IMR-90 (cell line): ENCODE measurements around the gene BAIAP2. TPM values are rescaled to one million over a fixed set of nuclear protein-coding genes. Genes with fewer than 3 reads are reported as not detected.

ENCODE experiments used
- ATAC-seq: fragments of 200-7000 bp; cut with Tn5 transposase; 2 replicates; pipeline ENCODE4 v1.9.1; 2020; ENCODE audit warnings: low read depth, mild to moderate bottlenecking, moderate library complexity
- BruUV-seq: library from RNA; stranded (reverse); fragments of 400-500 nt; replicated peaks from 2 replicates; lab custom pipeline; 2021; lab: Mats Ljungman, UMichigan
- CTCF ChIA-PET: fragments of 300-600 bp; formaldehyde crosslinking; extraction: SDS; loops from one replicate; lab custom pipeline; 2021; ENCODE audit warnings: antibody characterized with exemption; lab: Yijun Ruan, JAX
- POLR2A ChIA-PET: fragments of 300-600 bp; sonication (Branson Sonifier 250); formaldehyde crosslinking; loops from one replicate; lab custom pipeline; 2022; ENCODE audit warnings: antibody characterized with exemption; ENCODE audit not compliant: unreplicated experiment; lab: Charles Lee
- DNase-seq: peaks from one replicate; pipeline ENCODE4 v3.0.0; 2013
- H2AFZ ChIP-seq: replicated peaks from 2 replicates; pipeline ENCODE3; 2013; ENCODE audit warnings: low read length, mild to moderate bottlenecking; ENCODE audit not compliant: poor library complexity
- H2AK5ac ChIP-seq: 2 replicates; pipeline ENCODE4 v1.6.1; 2013; ENCODE audit warnings: low read depth, low read length, inconsistent platforms
- H2AK9ac ChIP-seq: replicated peaks from 2 replicates; pipeline ENCODE3; 2013; ENCODE audit warnings: mild to moderate bottlenecking, low read depth, low read length, moderate library complexity; ENCODE audit not compliant: poor library complexity
- H2BK120ac ChIP-seq: 2 replicates; pipeline ENCODE4 v1.6.1; 2013; ENCODE audit warnings: low read depth, low read length, inconsistent platforms
- H2BK15ac ChIP-seq: 3 replicates; pipeline ENCODE4 v1.6.1; 2013; ENCODE audit warnings: low read depth, low read length, inconsistent platforms
- H2BK20ac ChIP-seq: 2 replicates; pipeline ENCODE4 v1.6.1; 2013; ENCODE audit warnings: low read depth, mild to moderate bottlenecking, inconsistent platforms, low read length, moderate library complexity
- H2BK5ac ChIP-seq: 2 replicates; pipeline ENCODE4 v1.6.1; 2013; ENCODE audit warnings: mild to moderate bottlenecking, low read depth, low read length, inconsistent platforms; ENCODE audit not compliant: poor library complexity, severe bottlenecking
- H3K14ac ChIP-seq: replicated peaks from 2 replicates; pipeline ENCODE4 v1.6.1; 2013; ENCODE audit warnings: low read depth, low read length, inconsistent platforms
- H3K18ac ChIP-seq: 2 replicates; pipeline ENCODE4 v1.6.1; 2013; ENCODE audit warnings: low read depth, low read length, control low read depth
- H3K23ac ChIP-seq: 2 replicates; pipeline ENCODE4 v1.6.1; 2013; ENCODE audit warnings: low read depth, low read length, inconsistent platforms
- H3K27ac ChIP-seq: 2 replicates; pipeline ENCODE4 v1.5.1; 2013; ENCODE audit warnings: mild to moderate bottlenecking, control low read depth, low read length; ENCODE audit not compliant: insufficient read depth
- H3K27me3 ChIP-seq: 2 replicates; pipeline ENCODE4 v1.6.1; 2013; ENCODE audit warnings: low read length; ENCODE audit not compliant: control insufficient read depth, insufficient read depth
- H3K36me3 ChIP-seq: 2 replicates; pipeline ENCODE4 v1.6.1; 2013; ENCODE audit warnings: low read length, mixed read lengths; ENCODE audit not compliant: control insufficient read depth, insufficient read depth
- H3K4ac ChIP-seq: 2 replicates; pipeline ENCODE4 v1.6.1; 2013; ENCODE audit warnings: low read depth, low read length, inconsistent platforms
- H3K4me1 ChIP-seq: 2 replicates; pipeline ENCODE4 v1.6.1; 2013; ENCODE audit warnings: low read length, mixed read lengths; ENCODE audit not compliant: control insufficient read depth, insufficient read depth
- H3K4me2 ChIP-seq: 2 replicates; pipeline ENCODE4 v1.6.1; 2013; ENCODE audit warnings: low read depth, mild to moderate bottlenecking, control low read depth, low read length, moderate library complexity
- H3K4me3 ChIP-seq: 2 replicates; pipeline ENCODE4 v1.5.1; 2013; ENCODE audit warnings: low read depth, mild to moderate bottlenecking, control low read depth, low read length, moderate library complexity; ENCODE audit not compliant: insufficient read depth
- H3K56ac ChIP-seq: 2 replicates; pipeline ENCODE4 v1.6.1; 2013; ENCODE audit warnings: low read length, inconsistent platforms; ENCODE audit not compliant: insufficient read depth; ENCODE audit errors: extremely low read depth
- H3K79me1 ChIP-seq, 2 experiments: 2 replicates each; pipeline ENCODE4 v1.6.1; 2013; ENCODE audit warnings: low read length in 2 of 2, inconsistent platforms in 1 of 2, low read depth in 1 of 2
- H3K9ac ChIP-seq: 2 replicates; pipeline ENCODE4 v1.6.1; 2013; ENCODE audit warnings: low read depth, low read length, control low read depth
- H3K9me1 ChIP-seq: 2 replicates; pipeline ENCODE4 v1.6.1; 2013; ENCODE audit warnings: low read length, inconsistent platforms; ENCODE audit not compliant: insufficient read depth
- H3K9me3 ChIP-seq: 2 replicates; pipeline ENCODE4 v1.6.1; 2013; ENCODE audit warnings: low read length; ENCODE audit not compliant: control insufficient read depth, insufficient read depth
- H4K20me1 ChIP-seq: 2 replicates; pipeline ENCODE4 v1.6.1; 2013; ENCODE audit warnings: low read length, inconsistent platforms; ENCODE audit not compliant: insufficient read depth
- H4K5ac ChIP-seq: 2 replicates; pipeline ENCODE4 v1.6.1; 2013; ENCODE audit warnings: mild to moderate bottlenecking, low read depth, low read length, control low read depth
- H4K8ac ChIP-seq, 2 experiments: 2 replicates each; pipeline ENCODE4 v1.6.1; 2013; ENCODE audit warnings: low read depth in 2 of 2, low read length in 2 of 2, control low read depth in 1 of 2, inconsistent platforms in 1 of 2
- H4K91ac ChIP-seq: 2 replicates; pipeline ENCODE4 v1.6.1; 2013; ENCODE audit warnings: low read depth, low read length, inconsistent platforms; ENCODE audit not compliant: insufficient read depth
- CEBPB ChIP-seq: IDR thresholded peaks from 2 replicates; pipeline ENCODE4 v1.6.1; 2012; ENCODE audit warnings: low read depth, low read length, improper control_type of control experiment
- CTCF ChIP-seq: conservative IDR thresholded peaks from 2 replicates; pipeline ENCODE4 v1.5.1; 2012; ENCODE audit warnings: mild to moderate bottlenecking, low read depth, low read length, improper control_type of control experiment
- FOS ChIP-seq: fragments of 150-350 bp; IDR thresholded peaks from 2 replicates; pipeline ENCODE4 v1.6.1; 2016; ENCODE audit warnings: low read depth, low read length
- MAZ ChIP-seq: IDR thresholded peaks from 2 replicates; pipeline ENCODE4 v1.6.1; 2012; ENCODE audit warnings: low read depth, mild to moderate bottlenecking, low read length, improper control_type of control experiment, moderate library complexity, borderline replicate concordance
- NFE2L2 ChIP-seq: fragments of 150-350 bp; IDR thresholded peaks from 2 replicates; pipeline ENCODE4 v1.6.1; 2016; ENCODE audit warnings: low read depth, mild to moderate bottlenecking, low read length
- POLR2A ChIP-seq: IDR thresholded peaks from 2 replicates; pipeline ENCODE4 v1.6.1; 2012; ENCODE audit warnings: mild to moderate bottlenecking, low read depth, low read length
- RAD21 ChIP-seq: IDR thresholded peaks from 2 replicates; pipeline ENCODE4 v1.6.1; 2012; ENCODE audit warnings: low read length, improper control_type of control experiment
- RFX5 ChIP-seq: IDR thresholded peaks from 2 replicates; pipeline ENCODE4 v1.8.0; 2012; ENCODE audit warnings: low read depth, mild to moderate bottlenecking, low read length, moderate library complexity
- SMC3 ChIP-seq: fragments of 150-350 bp; IDR thresholded peaks from 2 replicates; pipeline ENCODE4 v1.6.1; 2016; ENCODE audit warnings: low read depth, mild to moderate bottlenecking, antibody characterized with exemption, low read length, moderate library complexity
- WGBS, 2 experiments: methylation state at CpG; one replicate each; pipeline versions ENCODE4 v1.1.5 to v1.1.7; 2013; ENCODE audit warnings: missing lambda C conversion rate in 2 of 2; ENCODE audit not compliant: insufficient read length in 1 of 2; ENCODE audit errors: extremely low coverage in 2 of 2; 5-methylcytosine and 5-hydroxymethylcytosine counted together
- dilution Hi-C: fragments of 300-500 bp; cut with HindIII; formaldehyde crosslinking; loops from one replicate; pipeline ENCODE4 v1.14.3; 2018; ENCODE audit warnings: low sequenced_read_pairs; ENCODE audit not compliant: unreplicated experiment
- in situ Hi-C: fragments of 300-500 bp; cut with MboI; formaldehyde crosslinking; loops from 3 replicates; pipeline ENCODE4 v1.14.3; 2019; ENCODE audit warnings: low sequenced_read_pairs, inconsistent platforms, mixed read lengths
- intact Hi-C: fragments of 100-400 bp; cut with micrococcal nuclease; formaldehyde crosslinking; loops from 2 replicates; pipeline ENCODE4 v1.10.0; 2022
- polyA plus RNA-seq, 3 experiments: library from polyadenylated mRNA; depleted of rRNA; stranded (reverse); fragments of >200 nt; gene quantifications; 2 replicates each; pipeline ENCODE4 v1.2.3, GENCODE V29; 2012; ENCODE audit warnings: low replicate concordance in 1 of 3
- total RNA-seq: library from RNA; depleted of rRNA; stranded (reverse); fragments of >200 nt; gene quantifications from 2 replicates; pipeline ENCODE4 v1.2.3, GENCODE V29; 2012
- TF ChIP-seq, protein P1 (sequence below): fragments of 150-350 bp; IDR thresholded peaks from 2 replicates; pipeline ENCODE4 v1.6.1; 2016; ENCODE audit warnings: low read depth, mild to moderate bottlenecking, low read length, moderate library complexity, borderline replicate concordance

The BAIAP2 gene
- total and polyA plus RNA-seq, 2 of the 4 experiments (the other 2 are of a cell fraction), result 18.3 to 32.6 TPM

GRCh38 chr17:81097134-81097942, 62.4 kb downstream of the BAIAP2 start:
- intact Hi-C loops, result no loop called here

More at GRCh38 chr17:81097134-81097942, 62.4 kb downstream of the BAIAP2 start:
- Histone ChIP-seq H2BK5ac (peak overlapping the region; percentile 85), H4K8ac (peak overlapping the region; percentile 89 to 99), H3K27ac (peak overlapping the region; percentile 72), H3K4me1 (peaks cover 37% of the 10 kb centered on the region), H3K9me3 (no peaks in the 10 kb centered on the region), H3K4ac (peak overlapping the region; percentile 99), H3K79me1 (peaks cover 0 to 20% of the 10 kb centered on the region in 2 experiments; a peak in 1 of 4 replicates), H3K27me3 (no peaks in the 10 kb centered on the region), H4K20me1 (peaks cover 9% of the 10 kb centered on the region), H3K9ac (peak overlapping the region; percentile 77), H3K9me1 (peaks cover 12% of the 10 kb centered on the region; the same call in 1 of the 2 replicates), H3K36me3 (peaks cover 2% of the 10 kb centered on the region; the same call in 1 of the 2 replicates), H2BK20ac (peak overlapping the region; percentile 85), H4K91ac (peak overlapping the region; percentile 97), H2AK5ac (peak overlapping the region; percentile 98), H3K4me2 (peak overlapping the region; percentile 80), H3K18ac (peak overlapping the region; percentile 81), H2BK120ac (peak overlapping the region; percentile 96), H2AK9ac (peak overlapping the region; percentile 99), H3K14ac (peak overlapping the region; percentile 99), H2BK15ac (peak overlapping the region; percentile 99; the same call in 2 of the 3 replicates), H3K23ac (peak overlapping the region; percentile 95), H4K5ac (peak overlapping the region; percentile 87), H3K56ac (no peak overlapping the region), H2AFZ (peak overlapping the region; percentile 91), H3K4me3 (peak overlapping the region; percentile 15; the same call in 1 of the 2 replicates)
- WGBS, 2 experiments, result 2% methylated on average over 16 of the region's 31 CpGs; no CpG with 5 or more reads in 1 of the 2 experiments
- TF ChIP-seq NFE2L2, result no peak
- peak; percentile 76 for TF ChIP-seq CTCF
- peak; percentile 80 for TF ChIP-seq FOS
- peak; percentile 38; the same call in 1 of the 2 replicates for TF ChIP-seq SMC3
- peak; percentile 67 for TF ChIP-seq POLR2A
- TF ChIP-seq, protein P1, sequence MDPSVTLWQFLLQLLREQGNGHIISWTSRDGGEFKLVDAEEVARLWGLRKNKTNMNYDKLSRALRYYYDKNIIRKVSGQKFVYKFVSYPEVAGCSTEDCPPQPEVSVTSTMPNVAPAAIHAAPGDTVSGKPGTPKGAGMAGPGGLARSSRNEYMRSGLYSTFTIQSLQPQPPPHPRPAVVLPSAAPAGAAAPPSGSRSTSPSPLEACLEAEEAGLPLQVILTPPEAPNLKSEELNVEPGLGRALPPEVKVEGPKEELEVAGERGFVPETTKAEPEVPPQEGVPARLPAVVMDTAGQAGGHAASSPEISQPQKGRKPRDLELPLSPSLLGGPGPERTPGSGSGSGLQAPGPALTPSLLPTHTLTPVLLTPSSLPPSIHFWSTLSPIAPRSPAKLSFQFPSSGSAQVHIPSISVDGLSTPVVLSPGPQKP, result no peak
- TF ChIP-seq MAZ, result peak; percentile 70; the same call in 1 of the 2 replicates
- TF ChIP-seq CEBPB, result no peak
- no peak for TF ChIP-seq RFX5
- TF ChIP-seq RAD21, result peak; percentile 52
- DNase-seq (peak; percentile 84), ATAC-seq (peak; percentile 72)
- no TSS peak for BruUV-seq
- in situ Hi-C loops, result loop anchor here (5.0 kb wide), 1 partner anchor 65 kb away; no protein-coding TSS in a partner anchor
- dilution Hi-C loops, result no loop called here
- ChIA-PET POLR2A (no interaction called here), CTCF (interaction anchor here (0.6 to 2.1 kb wide), 8 partner anchors 17 to 670 kb away, joined by 3 to 15 read pairs (median 4); no protein-coding TSS in a partner anchor)
